Epithelial cell of proximal tubule (primary cell): ENCODE measurements around the gene IFI27L2. TPM values are rescaled to one million over a fixed set of nuclear protein-coding genes. Genes with fewer than 3 reads are reported as not detected.

Experiments
- DNase-seq: peaks from one replicate; pipeline ENCODE4 v3.0.0-alpha.2; 2011; ENCODE audit warnings: low read depth
- H3K4me3 ChIP-seq: 2 replicates; pipeline ENCODE4 v1.5.1; 2011; ENCODE audit warnings: low read depth, mild to moderate bottlenecking, low read length
- total RNA-seq: library from RNA; depleted of rRNA; stranded (reverse); fragments of >200 nt; gene quantifications from 2 replicates; pipeline ENCODE4 v1.2.3, GENCODE V29; 2015
- TF ChIP-seq, protein P1 (sequence below): conservative IDR thresholded peaks from 2 replicates; pipeline ENCODE4 v1.5.1; 2012; ENCODE audit warnings: low read depth, mild to moderate bottlenecking, low read length

Gene IFI27L2
- total RNA-seq, 1 donor from 2014 or later: 139 TPM

DNA sequence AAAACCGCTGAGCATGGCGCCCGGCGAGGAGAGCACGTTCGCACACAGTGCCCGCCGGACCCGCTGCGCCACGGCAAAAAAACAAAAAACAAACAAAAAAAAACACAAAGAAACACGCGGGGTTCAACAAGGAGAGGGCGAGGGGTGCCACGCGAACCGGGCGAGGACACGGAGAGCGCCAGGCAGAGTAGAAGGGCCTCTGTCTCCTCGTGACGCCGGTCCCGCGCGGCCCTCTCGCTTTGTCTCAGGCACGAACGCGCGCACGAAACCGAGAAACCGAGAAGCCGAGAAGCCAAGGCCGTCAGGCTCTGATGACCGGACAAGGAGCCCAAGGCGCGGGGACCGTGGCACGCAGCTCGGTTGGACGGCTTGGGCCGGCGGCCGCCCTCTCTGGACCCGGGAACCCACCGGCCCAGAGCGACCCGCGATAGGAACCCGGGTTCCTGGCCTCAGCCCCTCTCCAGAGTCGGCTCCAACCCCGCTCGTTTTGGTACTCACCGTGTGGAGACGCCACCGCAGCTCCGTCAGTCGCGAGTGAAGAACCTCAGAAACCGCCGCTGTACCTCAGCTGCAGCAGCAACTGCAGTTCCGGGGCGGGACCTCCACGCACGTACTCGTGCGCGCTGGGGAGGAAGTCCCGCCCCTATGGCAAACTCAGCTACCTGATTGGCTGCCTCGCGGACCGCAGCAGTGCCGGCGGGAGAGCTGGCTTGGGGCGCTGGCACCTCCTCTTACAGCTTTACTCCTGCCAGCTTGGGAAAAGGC lies 48.6 kb downstream of the IFI27L2 start, which contains the start of the genes DDX24 and IFI27L1:
TSS of gene DDX24 (minus strand) at position 582 of the 765 bp plus-strand sequence. CDS start 1,460 bp downstream, outside the sequence.
TSS of gene IFI27L1 (plus strand) at position 690 of the 765 bp plus-strand sequence. CDS start 15,628 bp downstream, outside the sequence.
- H3K4me3 ChIP-seq: peak within 1 kb of the TSS; percentile 92
- DNase-seq: no peak
- TF ChIP-seq, protein P1, sequence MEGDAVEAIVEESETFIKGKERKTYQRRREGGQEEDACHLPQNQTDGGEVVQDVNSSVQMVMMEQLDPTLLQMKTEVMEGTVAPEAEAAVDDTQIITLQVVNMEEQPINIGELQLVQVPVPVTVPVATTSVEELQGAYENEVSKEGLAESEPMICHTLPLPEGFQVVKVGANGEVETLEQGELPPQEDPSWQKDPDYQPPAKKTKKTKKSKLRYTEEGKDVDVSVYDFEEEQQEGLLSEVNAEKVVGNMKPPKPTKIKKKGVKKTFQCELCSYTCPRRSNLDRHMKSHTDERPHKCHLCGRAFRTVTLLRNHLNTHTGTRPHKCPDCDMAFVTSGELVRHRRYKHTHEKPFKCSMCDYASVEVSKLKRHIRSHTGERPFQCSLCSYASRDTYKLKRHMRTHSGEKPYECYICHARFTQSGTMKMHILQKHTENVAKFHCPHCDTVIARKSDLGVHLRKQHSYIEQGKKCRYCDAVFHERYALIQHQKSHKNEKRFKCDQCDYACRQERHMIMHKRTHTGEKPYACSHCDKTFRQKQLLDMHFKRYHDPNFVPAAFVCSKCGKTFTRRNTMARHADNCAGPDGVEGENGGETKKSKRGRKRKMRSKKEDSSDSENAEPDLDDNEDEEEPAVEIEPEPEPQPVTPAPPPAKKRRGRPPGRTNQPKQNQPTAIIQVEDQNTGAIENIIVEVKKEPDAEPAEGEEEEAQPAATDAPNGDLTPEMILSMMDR: no peak

GRCh38 chr14:94079891-94080620 lies 49.3 kb downstream of the IFI27L2 start:
- no peak for DNase-seq
- TF ChIP-seq, protein P1: no peak

GRCh38 chr14:94077823-94078222 lies 51.6 kb downstream of the IFI27L2 start:
- H3K4me3 ChIP-seq: no peak overlapping the region
- DNase-seq: no peak
- TF ChIP-seq, protein P1: no peak

More at GRCh38 chr14:94079891-94080620, 49.3 kb downstream of the IFI27L2 start:
- H3K4me3 ChIP-seq: peak overlapping the region; percentile 92

Other genes with a start within 250 kb of the IFI27L2 start
- gene FAM181A, start 202.3 kb downstream of the IFI27L2 start, total RNA-seq: not detected in 2 replicates
- gene ASB2, start 153.0 kb downstream of the IFI27L2 start, total RNA-seq: 0.46 and 1.4 TPM in 2 replicates
- not detected in 2 replicates for gene CCDC197, start 132.3 kb downstream of the IFI27L2 start, total RNA-seq
- 5.6 and 15.0 TPM in 2 replicates for gene OTUB2, start 103.3 kb downstream of the IFI27L2 start, total RNA-seq
- 121 and 150 TPM in 2 replicates for gene DDX24, start 48.4 kb downstream of the IFI27L2 start, total RNA-seq
- 15.2 and 40.2 TPM in 2 replicates for gene IFI27L1, start 48.3 kb downstream of the IFI27L2 start, total RNA-seq
- not detected in 2 replicates for gene IFI27, start 18.9 kb downstream of the IFI27L2 start, total RNA-seq
- 0.29 and 1.7 TPM in 2 replicates for gene PPP4R4, start 44.7 kb upstream of the IFI27L2 start, total RNA-seq
- not detected in 2 replicates for gene SERPINA10, start 163.7 kb upstream of the IFI27L2 start, total RNA-seq
- 0.81 and 1.4 TPM in 2 replicates for gene SERPINA6, start 193.7 kb upstream of the IFI27L2 start, total RNA-seq
- gene SERPINA2, start 237.1 kb upstream of the IFI27L2 start, total RNA-seq: not detected in 2 replicates